Right cardiac atrium (tissue), 5 donors: ENCODE results near the gene MAGI2. TPM values are rescaled to one million over a fixed set of nuclear protein-coding genes. Genes with fewer than 3 reads are reported as not detected.
A peak's percentile ranks its signal among the peaks of the same experiment; 100 is the strongest.
"Not testable (repeated sequence)": the region's sequence is repeated elsewhere in the genome, so short reads cannot be mapped to it uniquely, and the experiment has no call there.

Experiments used
- ATAC-seq, 2 donors: fragments of 200-7000 bp; cut with Tn5 transposase; one replicate each; pipeline versions ENCODE4 v1.8.0 to v1.9.1; 2020; ENCODE audit warnings: moderate library complexity in 2 of 2, mild to moderate bottlenecking in 1 of 2
- DNase-seq, 3 donors: peaks; one replicate each; pipeline ENCODE4 v3.0.0-alpha.2; 2020
- H3K27ac ChIP-seq: one replicate; pipeline ENCODE4 v1.5.1; 2013; ENCODE audit warnings: mild to moderate bottlenecking, low read length, control low read depth, moderate library complexity
- H3K27me3 ChIP-seq: one replicate; pipeline ENCODE4 v1.6.1; 2013; ENCODE audit not compliant: control insufficient read depth, insufficient read depth
- H3K4me1 ChIP-seq: one replicate; pipeline ENCODE4 v1.6.1; 2013; ENCODE audit warnings: low read length; ENCODE audit not compliant: control insufficient read depth, insufficient read depth
- H3K4me3 ChIP-seq: one replicate; pipeline ENCODE4 v1.5.1; 2013; ENCODE audit warnings: low read length, control low read depth
- H3K9me3 ChIP-seq: one replicate; pipeline ENCODE4 v1.6.1; 2013; ENCODE audit warnings: low read length; ENCODE audit not compliant: control insufficient read depth
- WGBS: extraction: QIAGEN DNeasy Blood & Tissue Kit; methylation state at CpG from one replicate; pipeline ENCODE4 v1.1.7; 2013; 5-methylcytosine and 5-hydroxymethylcytosine counted together
- intact Hi-C, 4 donors: fragments of 100-400 bp; cut with DNase I; formaldehyde crosslinking; loops; one replicate each; pipeline versions ENCODE4 v1.11.0 to v1.14.0; 2022 to 2023
- polyA plus RNA-seq: library from polyadenylated mRNA; stranded (reverse); fragments of 200-250 nt; gene quantifications from one replicate; pipeline ENCODE4 v1.2.3, GENCODE V29; 2013
- total RNA-seq, 4 donors: library from RNA; stranded (reverse); fragmentation: NEBNext Ultra II Directional; extraction: Animal tissue kit (Norgen Biotek cat#: 25700); gene quantifications; one replicate each; pipeline ENCODE4 v1.2.1, GENCODE V29; 2021
- donor health status: healthy with polysubstance abuse.
- donor health status: DM: no; HTN: yes; CAD: no.
- donor health status: DM: no; HTN: no; CAD: no.
- donor health status: DM: no; HTN: yes; CAD: no; lungs with severe emphysema.
- donor health status: DM: yes; HTN: yes; CAD: no.

Gene MAGI2
- total and polyA plus RNA-seq, 5 donors, result 3.2 to 9.9 (median 7.9) TPM

DNA sequence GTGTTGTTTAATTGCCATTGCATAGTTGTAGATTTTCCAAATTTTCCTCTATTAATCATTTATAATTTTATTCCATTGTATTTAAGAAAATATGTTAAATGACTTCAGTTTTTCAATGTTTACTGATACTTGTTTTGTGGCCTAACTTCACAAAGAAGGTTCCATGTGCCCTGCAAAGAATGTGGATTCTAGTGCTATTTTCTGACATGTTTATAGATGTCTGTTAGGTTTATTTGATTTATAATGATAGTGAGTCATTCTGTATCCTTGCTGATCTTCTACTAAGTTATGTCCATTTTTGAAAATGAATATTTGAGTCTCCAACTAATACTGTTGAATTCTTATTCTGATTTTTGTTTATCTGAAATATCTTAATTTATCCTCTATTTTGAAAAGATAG, 369.0 kb downstream of the MAGI2 start:
- DNase-seq (no peak), ATAC-seq (no peak)
- intact Hi-C loops, result no loop called here
- Histone ChIP-seq H3K4me3 (no peak overlapping the region), H3K27ac (no peak overlapping the region), H3K27me3 (no peaks in the 10 kb centered on the region), H3K9me3 (no peaks in the 10 kb centered on the region), H3K4me1 (no peaks in the 10 kb centered on the region)

DNA sequence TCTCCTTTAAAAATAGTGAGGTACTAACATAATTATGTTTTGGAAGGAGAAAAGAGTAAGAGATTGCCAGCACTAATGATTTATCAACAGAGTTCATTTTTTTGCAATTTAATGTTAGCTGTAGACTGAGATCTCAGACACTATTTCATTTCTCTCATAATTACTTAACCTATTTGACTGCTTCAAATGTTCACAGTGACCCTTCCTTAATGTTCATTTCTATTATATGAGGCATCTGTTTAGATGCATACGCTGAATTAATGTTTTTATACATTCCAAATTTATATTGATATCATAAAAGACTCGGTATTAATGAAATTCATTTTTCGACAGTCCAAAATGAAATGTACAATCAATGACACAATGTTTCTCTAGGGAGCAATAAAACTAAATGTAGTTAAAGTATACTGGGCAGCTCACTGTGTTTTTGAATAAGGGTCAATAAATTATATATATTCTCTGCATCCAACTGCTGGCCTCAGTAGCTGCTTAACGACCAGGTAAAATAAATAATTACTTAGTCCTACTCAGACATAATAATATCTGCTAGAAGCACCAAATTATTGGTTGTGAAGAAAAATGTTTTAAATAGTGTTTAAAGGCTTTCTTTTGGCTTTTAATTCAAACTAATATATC, 373.4 kb downstream of the MAGI2 start:
- no peak overlapping the region for H3K27ac ChIP-seq
- ATAC-seq (no peak), DNase-seq (no peak)
- H3K27me3 ChIP-seq, result no peaks in the 10 kb centered on the region
- 76% methylated on average over 4 of the region's 4 CpGs for WGBS
- H3K4me3 ChIP-seq, result no peak overlapping the region
- no peaks in the 10 kb centered on the region for H3K4me1 ChIP-seq
- no peaks in the 10 kb centered on the region for H3K9me3 ChIP-seq
- intact Hi-C loops, result no loop called here

DNA sequence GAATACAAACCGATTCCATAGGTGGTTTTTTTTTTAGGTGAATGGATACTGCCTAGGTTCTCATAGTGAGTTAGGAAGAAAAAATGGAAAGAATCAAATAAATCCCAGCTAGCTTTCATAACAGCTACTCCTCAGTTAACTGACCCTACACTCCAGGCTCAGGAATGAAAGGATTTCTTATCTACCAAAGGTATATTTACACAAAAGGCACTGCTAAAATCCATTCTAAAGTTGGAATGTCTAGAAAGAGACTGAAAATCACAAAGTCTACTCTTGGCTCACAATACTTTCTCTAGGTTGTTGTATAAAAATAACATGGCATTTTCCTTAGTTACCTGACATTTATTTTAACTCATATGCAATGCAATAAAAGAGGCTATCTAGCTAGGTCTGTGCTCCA, 375.2 kb downstream of the MAGI2 start:
- WGBS, result 90% methylated on average over 1 of the region's 1 CpG
- no peak for DNase-seq
- intact Hi-C loops, result no loop called here
- no peak for ATAC-seq
- Histone ChIP-seq H3K4me1 (no peaks in the 10 kb centered on the region), H3K27me3 (no peaks in the 10 kb centered on the region), H3K27ac (no peak overlapping the region), H3K4me3 (no peak overlapping the region), H3K9me3 (no peaks in the 10 kb centered on the region)

DNA sequence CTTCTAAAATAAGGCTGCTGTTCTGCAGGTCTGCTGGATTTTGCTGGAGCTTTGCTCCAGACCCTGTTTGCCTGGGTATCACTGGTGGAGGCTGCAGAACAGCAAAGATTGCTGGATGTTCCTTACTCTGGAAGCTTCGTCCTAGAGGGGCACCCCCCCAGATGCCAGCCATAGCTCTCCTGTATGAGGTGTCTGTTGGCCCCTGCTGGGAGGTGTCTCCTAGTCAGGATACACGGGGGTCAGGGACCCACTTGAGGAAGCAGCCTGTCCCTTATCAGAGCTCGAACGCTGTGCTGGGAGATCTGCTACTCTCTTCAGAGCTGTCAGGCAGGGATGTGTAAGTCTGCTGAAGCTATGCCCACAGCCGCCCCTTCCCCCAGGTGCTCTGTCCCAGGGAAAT, 382.3 kb downstream of the MAGI2 start:
- H3K4me1 ChIP-seq, H3K27ac ChIP-seq, ATAC-seq, H3K9me3 ChIP-seq, H3K27me3 ChIP-seq, intact Hi-C loops, H3K4me3 ChIP-seq: not testable (repeated sequence)
- WGBS, result 49% methylated on average over 5 of the region's 5 CpGs
- DNase-seq, result peak in 1 of 3 donors; percentile 21

DNA sequence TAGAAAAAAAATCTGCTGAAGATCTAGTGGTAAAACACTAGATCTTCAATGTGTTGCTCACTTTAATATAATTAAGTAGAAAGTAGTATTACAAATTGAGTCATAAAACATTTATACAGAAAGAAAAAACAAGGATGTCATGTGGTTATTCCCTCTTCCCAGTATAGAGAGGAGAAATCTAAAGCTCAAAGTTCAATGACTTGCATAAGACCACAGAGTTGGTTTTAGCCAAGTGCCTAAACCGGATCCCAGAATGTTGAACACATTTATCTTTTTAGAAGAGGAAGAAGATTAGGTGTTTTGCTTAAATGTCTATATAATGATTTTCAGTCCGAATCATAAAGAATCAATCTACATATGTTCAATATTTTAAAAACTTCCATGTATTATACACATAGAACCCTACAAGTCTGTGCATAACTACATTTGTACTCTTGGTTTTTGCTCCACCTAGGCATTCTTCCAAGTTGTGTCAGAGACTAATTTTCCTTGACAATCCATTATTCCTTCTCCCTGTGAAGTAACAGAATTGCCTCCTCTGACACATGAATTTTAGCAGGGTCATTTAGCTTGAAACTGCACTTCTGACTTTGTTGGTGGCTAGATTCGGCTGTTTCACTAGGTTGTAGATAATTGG, 389.2 kb downstream of the MAGI2 start:
- ATAC-seq (no peak), DNase-seq (no peak)
- Histone ChIP-seq H3K27me3 (no peaks in the 10 kb centered on the region), H3K4me3 (no peak overlapping the region), H3K27ac (no peak overlapping the region), H3K9me3 (no peaks in the 10 kb centered on the region), H3K4me1 (no peaks in the 10 kb centered on the region)
- intact Hi-C loops, result no loop called here
- WGBS, result 80% methylated on average over 3 of the region's 3 CpGs

DNA sequence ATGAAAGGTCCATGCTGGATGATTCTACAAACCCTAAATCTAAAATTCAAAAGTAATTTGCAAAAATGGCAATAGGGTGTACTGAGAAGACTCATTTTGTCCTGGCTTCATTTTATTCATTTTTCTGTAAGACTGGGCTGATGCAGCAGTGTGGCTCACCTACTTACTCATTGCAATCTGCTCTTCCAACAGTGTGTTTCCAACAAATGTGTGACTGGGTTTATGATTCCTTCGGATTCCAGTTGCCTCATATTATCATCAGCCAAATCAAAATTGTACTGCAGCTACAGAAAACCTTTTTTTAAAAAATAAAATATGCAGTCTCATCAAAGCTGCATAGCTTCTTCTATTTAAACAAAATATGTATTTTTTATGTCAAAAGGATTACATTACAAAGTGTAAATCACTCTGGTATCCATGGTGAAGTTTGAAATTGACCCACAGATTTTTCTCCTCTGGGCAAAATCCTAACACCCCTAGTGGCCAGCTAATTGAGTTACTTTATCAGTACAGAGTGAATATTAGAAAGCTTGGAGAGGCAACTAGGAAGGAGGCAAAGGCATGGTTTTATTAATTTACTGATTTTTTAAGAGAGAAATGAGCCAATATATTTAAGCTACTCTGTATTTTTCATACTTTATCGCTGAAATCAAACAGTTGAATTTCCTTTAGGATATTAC, 390.3 kb downstream of the MAGI2 start:
- H3K4me1 ChIP-seq, result no peaks in the 10 kb centered on the region
- ATAC-seq (no peak), DNase-seq (no peak)
- H3K27ac ChIP-seq, result no peak overlapping the region
- 70% methylated on average over 2 of the region's 2 CpGs for WGBS
- no peak overlapping the region for H3K4me3 ChIP-seq
- intact Hi-C loops, result no loop called here
- no peaks in the 10 kb centered on the region for H3K27me3 ChIP-seq
- H3K9me3 ChIP-seq, result no peaks in the 10 kb centered on the region

DNA sequence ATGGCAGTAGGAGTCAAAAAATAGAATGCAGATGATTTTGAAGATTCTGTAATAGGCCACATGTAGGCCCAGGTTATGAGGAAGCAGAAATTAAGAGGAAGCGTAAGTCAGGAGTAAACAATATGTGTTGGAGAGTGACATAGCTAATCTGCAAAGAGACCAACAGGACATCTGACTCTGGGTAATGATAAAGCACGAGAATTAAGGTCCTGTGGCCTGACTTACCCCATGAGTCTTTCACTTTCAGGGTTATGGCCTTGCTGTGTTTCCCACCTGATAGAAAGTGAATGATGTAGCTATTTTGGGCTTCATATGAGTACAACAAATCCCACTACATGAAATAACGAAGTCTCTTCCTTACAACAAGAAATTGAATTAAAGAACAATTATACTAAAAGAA, 393.0 kb downstream of the MAGI2 start:
- Histone ChIP-seq H3K27me3 (no peaks in the 10 kb centered on the region), H3K9me3 (no peaks in the 10 kb centered on the region), H3K27ac (no peak overlapping the region), H3K4me1 (no peaks in the 10 kb centered on the region), H3K4me3 (no peak overlapping the region)
- intact Hi-C loops, result no loop called here
- DNase-seq (no peak), ATAC-seq (no peak)
- WGBS, result 61% methylated on average over 3 of the region's 3 CpGs

DNA sequence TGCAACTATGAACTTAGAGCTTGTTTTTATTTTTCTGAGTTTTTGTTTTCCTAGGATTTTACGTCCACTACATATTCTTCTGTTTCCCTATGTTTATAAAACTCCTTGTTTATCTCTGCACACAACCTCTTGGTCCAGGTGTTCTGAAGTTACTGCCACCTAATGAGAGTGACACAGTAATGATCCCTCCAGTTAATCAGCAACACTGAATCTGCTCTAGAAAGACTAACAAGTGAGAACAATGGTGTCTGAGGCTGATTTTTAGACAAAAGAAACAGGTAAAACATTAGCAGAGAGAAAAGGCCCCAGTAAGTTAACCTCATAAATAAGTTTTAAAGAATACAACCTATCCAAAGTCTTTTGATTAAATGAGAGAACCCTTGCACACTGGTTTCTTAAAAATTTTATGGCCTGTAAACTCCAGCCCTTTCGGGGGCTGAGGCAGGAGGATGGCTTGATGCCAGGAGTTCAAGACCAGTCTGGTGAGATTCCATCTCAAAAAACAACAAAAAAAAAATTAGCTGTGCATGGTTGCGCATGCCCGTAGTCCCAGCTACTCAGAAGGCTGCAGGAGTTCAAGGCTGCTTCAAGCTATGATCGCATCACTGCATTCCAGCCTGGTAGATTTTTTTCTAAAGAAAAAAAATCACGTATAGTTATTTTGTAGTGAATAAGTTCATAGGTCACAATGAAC, 397.6 kb downstream of the MAGI2 start:
- 68% methylated on average over 6 of the region's 6 CpGs for WGBS
- no peak for ATAC-seq
- no peak overlapping the region for H3K27ac ChIP-seq
- DNase-seq, result no peak
- H3K27me3 ChIP-seq, result no peaks in the 10 kb centered on the region
- H3K4me3 ChIP-seq, result no peak overlapping the region
- intact Hi-C loops, result no loop called here
- no peaks in the 10 kb centered on the region for H3K4me1 ChIP-seq
- no peaks in the 10 kb centered on the region for H3K9me3 ChIP-seq

DNA sequence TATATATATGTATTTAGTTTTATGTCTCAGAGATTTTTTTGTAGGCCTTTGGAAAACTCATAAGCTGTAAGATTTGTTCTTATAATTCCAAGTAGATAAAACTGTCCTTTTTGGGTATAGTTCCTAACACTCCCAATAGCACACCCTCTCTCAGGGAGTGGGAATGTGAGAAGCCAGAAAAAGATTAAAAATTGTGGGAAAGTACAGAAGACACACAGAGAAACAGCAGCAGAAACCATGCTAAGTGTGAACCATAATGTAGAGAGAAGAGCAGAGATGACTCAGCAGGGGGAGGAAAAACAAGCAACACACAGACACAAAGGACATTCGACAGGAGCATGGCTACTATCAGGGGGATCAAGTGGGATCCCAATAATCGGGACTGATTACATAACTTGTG, 401.6 kb downstream of the MAGI2 start:
- Histone ChIP-seq H3K27ac (no peak overlapping the region), H3K4me1 (no peaks in the 10 kb centered on the region), H3K4me3 (no peak overlapping the region), H3K9me3 (no peaks in the 10 kb centered on the region), H3K27me3 (no peaks in the 10 kb centered on the region)
- no peak for ATAC-seq
- intact Hi-C loops, result no loop called here
- DNase-seq, result no peak
- WGBS, result 68% methylated on average over 2 of the region's 2 CpGs

DNA sequence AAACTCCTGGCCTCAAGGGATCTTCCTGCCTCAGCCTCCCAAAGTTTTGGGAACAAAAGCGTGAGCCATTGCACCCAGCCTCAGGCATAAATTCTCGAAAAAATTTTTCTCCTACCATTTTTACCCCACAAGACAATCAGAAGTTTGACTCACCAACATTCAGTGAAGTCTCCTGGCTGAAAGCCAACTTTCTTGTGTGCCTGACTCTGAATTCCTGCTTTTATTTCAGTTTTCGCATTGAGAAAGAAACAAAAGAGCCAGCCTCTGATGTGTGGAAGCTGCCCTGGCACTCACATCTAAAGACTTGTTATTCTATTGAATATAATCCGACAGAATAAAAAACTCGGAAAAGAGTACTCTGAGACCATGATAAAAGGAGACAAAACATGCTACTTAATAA, 402.9 kb downstream of the MAGI2 start:
- DNase-seq (no peak), ATAC-seq (no peak)
- Histone ChIP-seq H3K27ac (no peak overlapping the region), H3K9me3 (no peaks in the 10 kb centered on the region), H3K4me1 (no peaks in the 10 kb centered on the region), H3K27me3 (no peaks in the 10 kb centered on the region), H3K4me3 (no peak overlapping the region)
- WGBS, result 69% methylated on average over 5 of the region's 5 CpGs
- intact Hi-C loops, result no loop called here

DNA sequence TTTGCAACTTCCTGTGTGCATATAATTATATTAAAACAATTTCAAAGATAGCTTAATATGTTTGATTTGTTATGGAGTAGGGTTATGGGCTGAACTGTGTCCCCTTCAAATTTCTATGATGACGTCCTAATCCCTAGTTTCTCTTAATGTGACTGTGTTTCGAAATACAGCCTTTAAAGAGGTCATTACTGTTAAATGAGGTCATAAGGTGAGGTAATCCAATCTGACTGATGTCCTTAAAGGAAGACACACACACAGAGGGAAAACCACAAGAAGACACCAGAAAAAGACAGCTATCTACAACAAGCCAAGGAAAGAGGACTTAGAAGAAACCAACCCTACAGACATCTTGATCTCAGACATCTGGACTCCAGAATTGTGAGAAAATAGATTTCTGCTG, 407.4 kb downstream of the MAGI2 start:
- H3K9me3 ChIP-seq, result no peaks in the 10 kb centered on the region
- intact Hi-C loops, result no loop called here
- WGBS, result 70% methylated on average over 2 of the region's 2 CpGs
- no peaks in the 10 kb centered on the region for H3K4me1 ChIP-seq
- H3K27me3 ChIP-seq, result no peaks in the 10 kb centered on the region
- DNase-seq (no peak), ATAC-seq (no peak)
- no peak overlapping the region for H3K4me3 ChIP-seq
- H3K27ac ChIP-seq, result no peak overlapping the region
